DMS153 treated with DMSO at 0.1 percent for 48 hours (cell line): ENCODE measurements around the gene TMEM267.
"Not testable (repeated sequence)": the region's sequence is repeated elsewhere in the genome, so short reads cannot be mapped to it uniquely, and the experiment has no call there.

ENCODE experiments used
- DNase-seq: peaks from one replicate; lab custom pipeline; 2025; ENCODE audit not compliant: unreplicated experiment; lab: John Stamatoyannopoulos, UW

The TMEM267 gene

GRCh38 chr5:43461066-43461465 lies 22.6 kb downstream of the TMEM267 start:
- DNase-seq, result no peak

- DNase-seq, result no peak
Observed at GRCh38 chr5:43456556-43456955, 27.1 kb downstream of the TMEM267 start.

- not testable (repeated sequence) for DNase-seq
Observed at GRCh38 chr5:43441575-43441974, 42.1 kb downstream of the TMEM267 start.

- no peak for DNase-seq
Observed at GRCh38 chr5:43437062-43437660, 46.5 kb downstream of the TMEM267 start.

GRCh38 chr5:43433382-43433781 lies 50.3 kb downstream of the TMEM267 start:
- DNase-seq, result no peak

GRCh38 chr5:43432486-43433375 lies 50.9 kb downstream of the TMEM267 start:
- DNase-seq, result no peak

- DNase-seq, result no peak
Observed at GRCh38 chr5:43429706-43430105, 54.0 kb downstream of the TMEM267 start.

GRCh38 chr5:43429016-43429415 lies 54.6 kb downstream of the TMEM267 start:
- DNase-seq, result no peak

GRCh38 chr5:43427306-43427705 lies 56.4 kb downstream of the TMEM267 start:
- DNase-seq, result no peak

GRCh38 chr5:43425983-43426382 lies 57.7 kb downstream of the TMEM267 start:
- DNase-seq, result no peak

GRCh38 chr5:43423086-43423485 lies 60.6 kb downstream of the TMEM267 start:
- DNase-seq, result not testable (repeated sequence)

GRCh38 chr5:43422143-43422542 lies 61.5 kb downstream of the TMEM267 start:
- DNase-seq, result no peak

GRCh38 chr5:43421450-43422133 lies 62.1 kb downstream of the TMEM267 start:
- DNase-seq, result no peak

GRCh38 chr5:43420241-43420640 lies 63.4 kb downstream of the TMEM267 start:
- no peak for DNase-seq

- no peak for DNase-seq
Observed at GRCh38 chr5:43418561-43418960, 65.1 kb downstream of the TMEM267 start.

GRCh38 chr5:43416803-43417394 lies 66.8 kb downstream of the TMEM267 start:
- no peak for DNase-seq

GRCh38 chr5:43415935-43416802 lies 67.5 kb downstream of the TMEM267 start:
- DNase-seq, result no peak

GRCh38 chr5:43413966-43414365 lies 69.7 kb downstream of the TMEM267 start:
- DNase-seq, result no peak

GRCh38 chr5:43412644-43413043 lies 71.0 kb downstream of the TMEM267 start:
- peak; percentile 48 for DNase-seq

GRCh38 chr5:43412156-43412555 lies 71.5 kb downstream of the TMEM267 start, which contains the start of gene CCL28:
TSS of gene CCL28 (minus strand) at chr5:43412391. CDS start at chr5:43412316, 75 bp downstream.
- no peak for DNase-seq
